Daoy (cell line): ENCODE results near the gene FAM107A. TPM values are rescaled to one million over a fixed set of nuclear protein-coding genes. Genes with fewer than 3 reads are reported as not detected.

Source experiments
- DNase-seq: peaks from one replicate; pipeline ENCODE4 v3.0.0-alpha.2; 2015; ENCODE audit warnings: low read depth
- total RNA-seq: library from RNA; depleted of rRNA; stranded (reverse); fragments of >200 nt; shearing (Covaris generic); gene quantifications from 2 replicates; pipeline ENCODE4 v1.2.3, GENCODE V29; 2014

FAM107A gene
- total RNA-seq, 1 experiment from 2014 or later, result 0.11 TPM

DNA sequence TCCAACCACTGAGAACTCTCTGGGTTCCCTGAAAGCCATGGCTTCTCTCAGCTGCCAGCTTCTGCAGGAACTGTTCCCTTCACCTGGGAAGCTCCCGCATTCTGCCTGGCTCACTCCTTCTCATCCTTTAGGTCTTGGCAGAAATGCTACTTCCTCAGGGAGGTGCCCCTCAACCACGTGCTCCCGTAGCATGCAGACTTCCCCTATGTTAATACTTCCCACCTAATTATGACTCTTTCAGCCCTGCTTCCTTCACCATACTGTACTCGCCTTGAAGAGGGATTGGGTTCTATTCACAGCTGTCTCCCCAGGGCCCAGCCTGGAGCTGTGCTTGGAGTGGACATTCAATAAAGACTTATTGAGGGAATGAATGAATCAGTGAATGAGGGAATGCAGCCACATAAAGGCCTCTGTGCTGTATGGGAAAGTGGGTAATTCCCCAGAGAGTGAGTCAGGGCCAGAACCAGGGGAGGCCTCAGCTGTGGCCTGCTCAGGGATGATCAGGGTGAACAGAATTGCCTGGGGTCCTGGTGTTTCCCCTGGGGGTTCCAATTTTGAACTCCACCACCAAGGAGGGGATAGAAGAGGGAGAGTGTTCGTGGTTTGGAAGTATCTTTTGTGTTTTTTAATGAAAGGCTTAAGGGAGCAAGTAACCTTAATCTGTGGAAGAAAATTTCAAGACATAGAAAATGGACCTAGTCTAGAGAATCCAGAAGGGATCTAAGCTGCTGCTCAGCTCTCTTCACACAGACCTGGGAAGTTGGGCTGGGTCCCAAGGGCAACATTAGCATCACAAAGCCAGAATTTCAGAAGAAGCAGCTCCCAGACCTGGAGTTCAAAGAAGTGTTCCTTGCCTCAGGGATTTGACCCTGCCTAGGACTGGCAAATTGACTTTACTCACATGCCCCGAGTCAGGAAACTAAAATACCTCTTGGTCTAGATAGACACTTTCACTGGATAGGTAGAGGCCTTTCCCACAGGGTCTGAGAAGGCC lies 14.6 kb upstream of the FAM107A start:
- no peak for DNase-seq

DNA sequence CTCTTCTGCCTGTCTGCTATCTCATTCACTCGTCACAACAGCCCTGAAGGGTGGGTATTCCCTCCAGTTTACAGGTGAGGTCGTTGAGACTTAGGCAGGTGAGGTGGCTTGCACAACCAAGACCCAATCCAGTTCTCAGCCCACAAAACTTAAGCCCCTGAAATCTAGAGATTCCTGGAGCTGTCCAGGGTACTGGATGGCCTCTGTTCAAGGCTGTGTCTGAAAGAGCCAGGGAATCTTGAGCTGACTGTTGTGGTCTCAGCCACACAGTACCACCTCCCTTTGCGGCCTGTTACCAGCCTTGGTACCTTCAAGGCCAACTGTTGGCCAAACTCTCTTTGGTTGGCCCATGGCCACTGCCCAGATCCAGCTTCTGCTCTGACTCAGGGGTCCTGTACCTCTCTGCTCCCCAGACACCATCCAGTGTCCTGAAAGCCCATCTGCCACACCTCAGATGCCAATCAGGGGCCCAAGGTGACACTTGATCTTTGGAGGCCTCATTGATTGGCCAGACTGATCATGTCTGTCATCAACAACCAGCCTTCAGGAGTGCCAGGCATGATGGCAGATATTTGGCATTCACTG lies 10.9 kb upstream of the FAM107A start:
- no peak for DNase-seq

DNA sequence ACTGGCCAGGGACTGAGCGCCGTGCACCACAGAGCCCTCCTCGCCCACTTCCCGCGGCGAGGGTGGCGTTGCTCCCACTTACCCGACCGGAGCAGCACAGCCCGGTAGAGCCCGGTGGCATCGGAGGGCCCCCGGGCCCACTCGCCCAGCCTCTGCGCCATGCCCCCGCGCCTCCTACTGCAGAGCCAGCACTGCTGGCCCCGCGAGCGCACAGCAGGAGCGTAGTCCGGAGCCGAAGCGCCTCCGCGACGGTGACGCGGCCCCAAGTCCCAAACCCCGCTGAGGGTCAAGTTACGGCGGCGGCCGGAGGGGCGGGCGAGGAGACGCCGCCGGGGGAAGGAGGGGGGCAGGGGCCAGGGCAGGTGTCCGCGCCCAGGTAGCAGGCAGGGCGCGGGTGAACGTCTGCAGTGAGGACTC lies 9.6 kb upstream of the FAM107A start:
- DNase-seq, result no peak

DNA sequence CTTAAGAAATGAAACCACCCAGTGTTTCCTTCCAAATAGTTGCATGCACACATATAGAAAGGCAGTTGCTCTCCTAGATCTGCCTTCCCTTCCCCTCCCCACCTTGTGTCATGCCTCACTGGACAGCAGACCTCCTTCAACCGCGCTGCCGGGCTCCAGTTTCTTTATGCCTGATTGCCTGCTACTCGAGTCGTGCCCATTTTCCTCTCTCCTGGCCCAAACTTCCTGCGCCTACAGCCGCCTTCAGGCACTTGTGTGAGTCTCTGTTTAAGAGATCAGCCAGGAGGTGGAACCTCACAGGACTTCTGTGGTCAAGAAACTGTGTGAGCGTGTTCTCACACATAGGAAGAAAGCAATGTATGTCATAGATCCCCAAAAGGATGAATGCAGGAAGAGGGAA lies 8.8 kb upstream of the FAM107A start:
- DNase-seq, result no peak

DNA sequence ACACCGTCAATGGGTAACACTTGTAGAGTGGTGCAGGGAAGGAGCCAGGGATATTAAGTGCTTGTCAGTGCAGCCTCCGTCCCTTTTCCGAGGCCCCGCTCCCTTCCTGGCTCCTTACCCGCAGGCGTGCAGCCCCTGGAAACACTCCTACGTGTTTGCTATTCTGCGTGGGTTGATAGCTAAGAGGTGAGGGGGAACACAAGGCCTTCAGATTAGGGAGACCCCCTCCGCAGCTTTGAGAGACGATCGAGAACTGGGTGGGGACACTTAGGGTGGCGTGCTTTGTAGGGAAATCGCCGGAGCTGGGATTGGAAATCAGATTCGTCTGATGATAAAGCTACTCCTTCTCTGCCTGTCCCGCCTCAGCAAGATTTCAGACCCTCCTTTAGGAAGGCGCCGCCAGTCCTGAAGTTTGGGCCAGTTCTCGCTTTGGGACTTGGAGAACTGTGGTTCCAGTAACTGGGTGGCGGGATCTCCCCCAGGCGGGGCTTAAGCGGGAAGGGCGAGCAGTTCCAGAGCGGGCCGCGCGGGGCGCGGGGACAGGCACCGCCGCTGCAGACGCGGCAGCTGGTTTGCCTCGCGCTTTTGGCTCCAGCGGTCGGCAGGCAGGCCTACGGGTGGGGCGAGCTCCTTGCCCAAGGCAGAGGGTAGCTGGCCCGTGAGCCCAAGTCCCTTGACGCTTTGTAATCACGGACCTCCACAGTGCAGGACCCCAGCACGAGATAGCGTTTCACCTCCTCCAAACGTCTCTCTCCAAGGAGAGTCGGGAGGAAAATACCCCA lies 8.0 kb upstream of the FAM107A start:
- peak; percentile 82 for DNase-seq

DNA sequence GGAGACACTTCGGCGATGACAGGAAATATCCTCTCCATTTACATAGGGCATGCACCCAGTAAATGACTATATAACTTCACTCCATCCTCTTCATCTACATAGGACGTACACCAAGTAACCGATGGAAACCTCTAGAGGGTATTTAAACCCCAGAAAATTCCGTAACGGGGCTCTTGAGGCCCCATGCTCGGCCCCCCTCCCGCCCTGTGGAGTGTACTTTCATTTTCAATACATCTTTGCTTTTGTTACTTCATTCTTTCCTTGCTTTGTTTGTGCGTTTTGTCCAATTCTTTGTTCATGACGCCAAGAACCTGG lies 7.5 kb upstream of the FAM107A start:
- no peak for DNase-seq

DNA sequence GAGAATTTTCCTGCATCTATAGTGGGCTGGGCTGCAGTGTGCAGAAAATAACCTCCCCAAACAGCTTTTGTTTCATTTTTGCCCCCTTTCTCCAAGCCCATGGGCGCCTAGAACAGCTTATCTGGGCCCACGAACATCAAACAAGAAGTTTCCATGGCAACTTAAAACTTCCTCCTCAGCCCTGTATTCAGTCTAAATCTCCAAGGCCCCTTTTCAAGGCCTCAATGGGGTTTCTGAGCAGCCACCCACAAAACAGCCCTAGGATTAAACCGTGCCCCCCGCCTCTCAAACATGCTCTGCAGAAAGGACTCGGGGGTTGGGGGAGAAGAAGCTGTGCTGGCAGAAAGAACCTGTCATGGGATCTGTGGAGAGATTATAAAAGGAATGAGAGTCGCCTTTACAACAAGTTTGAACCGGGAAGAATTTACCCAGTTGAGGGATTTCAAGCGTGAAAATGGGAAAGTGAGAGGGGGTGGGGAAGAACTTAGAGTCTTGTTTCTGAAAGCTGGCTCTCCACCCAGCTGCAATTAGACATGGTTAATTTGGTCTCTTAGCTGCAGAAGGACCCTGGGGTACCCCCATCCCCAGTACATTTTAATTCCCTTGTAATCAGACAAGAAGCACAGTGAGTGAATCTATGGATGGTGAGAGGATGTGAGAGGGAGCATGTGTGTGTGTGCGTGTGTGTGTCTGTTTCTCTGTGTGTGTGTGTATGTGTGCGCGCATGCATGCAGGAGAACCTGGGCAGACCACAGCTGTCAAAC lies 4.3 kb upstream of the FAM107A start:
- DNase-seq, result no peak

DNA sequence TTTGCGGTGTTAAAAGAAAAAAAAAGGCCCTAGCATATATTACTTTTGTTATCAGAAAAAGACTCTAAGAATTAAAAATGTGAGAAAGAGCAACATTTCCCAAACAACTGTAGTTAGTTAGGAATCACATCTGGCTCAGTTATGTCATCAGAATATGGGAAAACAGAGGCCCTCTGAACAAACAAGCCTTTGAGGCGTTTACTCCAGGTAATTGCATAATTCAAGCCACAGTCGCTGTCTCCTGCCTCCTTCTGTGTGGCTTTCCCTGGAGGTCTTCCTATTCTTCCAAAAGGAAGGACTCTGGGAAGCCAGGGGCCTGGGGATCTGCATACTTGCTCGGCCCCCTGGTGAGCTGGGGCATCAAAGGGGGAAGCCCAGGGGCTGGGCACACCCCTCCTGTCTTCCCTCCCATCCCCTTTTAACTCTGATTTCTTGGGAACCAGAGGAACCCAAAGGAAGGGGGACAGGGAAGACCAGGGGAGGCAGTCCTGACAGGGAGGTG lies 3.7 kb upstream of the FAM107A start:
- no peak for DNase-seq

DNA sequence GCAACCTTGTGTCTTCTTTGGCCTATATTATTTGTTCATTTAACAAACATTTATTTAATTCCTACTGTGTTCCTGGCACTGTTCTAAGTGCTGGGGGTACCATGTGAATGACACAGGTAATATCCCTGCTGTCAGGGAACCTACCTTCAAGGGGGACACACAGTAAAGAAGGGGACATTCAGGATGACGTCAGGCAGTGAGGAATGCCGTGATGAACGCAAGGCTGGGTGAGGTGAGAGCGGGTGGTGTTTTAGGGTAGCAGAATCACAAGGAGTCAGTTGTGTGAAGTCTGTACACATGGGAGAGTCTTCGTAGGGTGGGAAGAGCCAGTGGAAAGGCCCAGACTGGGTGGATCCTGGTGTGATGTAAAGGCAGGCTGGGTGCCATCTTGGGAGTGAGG lies 1.7 kb upstream of the FAM107A start:
- DNase-seq, result no peak

DNA sequence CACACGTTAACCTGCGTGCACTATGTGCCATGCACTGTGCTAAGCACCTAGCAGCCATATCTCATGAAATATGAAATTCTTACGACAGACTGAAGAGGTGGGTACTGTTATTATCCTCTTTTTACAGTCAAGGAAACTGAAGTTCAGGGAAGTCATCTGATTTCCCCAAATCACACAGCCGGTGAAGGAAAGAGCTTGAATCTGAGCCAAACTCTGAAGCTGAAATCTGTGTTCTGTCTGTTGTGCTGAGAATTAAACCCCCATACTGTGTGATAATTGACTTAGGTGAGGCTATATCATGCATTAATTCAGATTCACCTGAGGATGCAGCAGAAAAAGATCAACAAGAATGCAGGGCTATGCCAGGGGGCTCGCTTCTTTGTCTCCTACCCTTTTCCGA lies 475 bp downstream of the FAM107A start:
- DNase-seq, result no peak

DNA sequence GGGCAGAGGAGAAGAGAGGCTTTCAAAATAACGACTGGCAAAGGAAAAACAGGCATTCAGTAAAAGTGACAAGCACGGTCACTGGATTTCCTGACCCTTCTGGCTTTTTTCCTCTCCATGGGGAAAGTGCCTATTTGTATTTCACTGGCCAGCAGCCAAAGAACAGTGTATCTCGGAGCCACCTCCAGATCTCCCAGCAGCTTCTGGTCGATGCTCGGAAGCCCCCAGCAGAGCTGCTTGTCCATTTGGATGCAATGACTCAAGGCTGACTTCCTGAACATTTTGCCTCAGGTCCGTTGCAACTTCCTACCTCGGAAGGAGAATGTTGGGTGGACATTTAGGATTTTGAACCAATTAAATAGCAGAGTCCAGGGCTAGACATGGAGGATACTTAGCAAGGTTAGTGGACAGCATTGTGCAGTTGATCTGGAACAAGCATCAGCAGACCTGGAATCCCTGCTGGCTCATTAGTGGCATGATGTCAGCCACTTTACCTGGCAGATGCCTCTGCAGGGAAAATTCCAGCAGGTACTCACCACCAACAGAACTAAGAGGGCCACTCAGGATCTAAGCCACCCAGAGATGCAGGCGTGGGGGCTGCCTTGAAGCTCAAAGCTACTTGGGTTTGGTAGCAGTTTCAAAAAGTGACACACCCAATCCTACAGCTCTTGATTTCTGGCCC lies 1.1 kb downstream of the FAM107A start:
- DNase-seq, result peak; percentile 58

DNA sequence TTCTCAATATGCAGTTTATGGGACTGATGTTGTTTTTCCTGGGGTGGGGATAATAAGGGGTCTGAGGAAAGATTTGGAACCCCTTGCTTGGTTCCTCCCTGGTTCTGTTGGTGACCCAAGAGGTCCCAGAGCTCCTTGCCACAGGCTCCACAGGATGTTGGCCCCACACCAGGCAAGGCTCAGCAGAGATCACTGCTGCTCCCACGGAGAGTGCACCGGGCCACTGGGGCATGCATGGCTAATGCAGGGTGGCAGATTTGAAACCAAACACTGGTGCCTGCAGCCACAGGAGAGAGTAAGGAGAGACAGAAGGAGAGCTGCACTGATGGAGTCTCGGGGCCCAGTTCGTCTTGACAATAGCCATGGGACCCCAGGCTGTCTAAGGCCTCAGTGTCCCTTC lies 2.5 kb downstream of the FAM107A start:
- DNase-seq, result no peak

DNA sequence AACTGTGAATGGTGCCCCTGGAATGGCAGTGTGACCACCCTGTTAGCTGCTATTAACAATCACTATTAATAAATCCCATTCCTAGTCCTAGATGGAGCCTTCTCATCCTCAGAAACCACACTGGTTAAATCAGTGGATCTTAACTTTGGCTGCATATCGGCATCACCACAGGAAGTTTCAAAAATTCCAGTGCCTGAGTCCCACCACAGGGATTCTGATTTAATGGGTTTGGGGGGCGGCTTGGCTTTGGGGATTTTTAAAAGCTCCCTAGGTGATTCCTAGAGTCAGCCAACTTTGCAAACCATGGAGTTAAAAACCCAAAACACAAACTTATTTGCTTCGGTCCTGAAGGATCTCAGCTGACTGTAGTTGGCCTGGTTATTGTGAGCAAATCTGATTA lies 3.1 kb downstream of the FAM107A start:
- no peak for DNase-seq

DNA sequence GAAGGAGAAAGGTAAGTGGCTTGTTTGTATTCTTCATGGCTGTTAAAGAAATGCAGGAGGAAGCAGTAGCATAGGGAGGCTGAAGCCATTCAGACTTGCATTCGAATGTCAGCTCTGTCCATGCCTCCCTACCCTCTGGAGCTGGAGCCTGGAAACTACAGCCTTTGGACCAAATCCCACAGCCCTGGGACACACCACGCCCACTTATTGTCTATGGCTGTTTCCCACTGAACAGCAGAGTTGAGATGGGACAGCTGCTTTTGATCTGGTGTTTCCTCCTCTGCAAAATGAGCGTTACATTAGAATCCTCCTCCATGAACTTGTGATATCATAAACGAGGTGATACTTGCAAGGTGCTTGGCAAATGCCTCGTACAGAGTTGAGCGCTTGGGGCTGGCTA lies 3.6 kb downstream of the FAM107A start:
- DNase-seq, result no peak

DNA sequence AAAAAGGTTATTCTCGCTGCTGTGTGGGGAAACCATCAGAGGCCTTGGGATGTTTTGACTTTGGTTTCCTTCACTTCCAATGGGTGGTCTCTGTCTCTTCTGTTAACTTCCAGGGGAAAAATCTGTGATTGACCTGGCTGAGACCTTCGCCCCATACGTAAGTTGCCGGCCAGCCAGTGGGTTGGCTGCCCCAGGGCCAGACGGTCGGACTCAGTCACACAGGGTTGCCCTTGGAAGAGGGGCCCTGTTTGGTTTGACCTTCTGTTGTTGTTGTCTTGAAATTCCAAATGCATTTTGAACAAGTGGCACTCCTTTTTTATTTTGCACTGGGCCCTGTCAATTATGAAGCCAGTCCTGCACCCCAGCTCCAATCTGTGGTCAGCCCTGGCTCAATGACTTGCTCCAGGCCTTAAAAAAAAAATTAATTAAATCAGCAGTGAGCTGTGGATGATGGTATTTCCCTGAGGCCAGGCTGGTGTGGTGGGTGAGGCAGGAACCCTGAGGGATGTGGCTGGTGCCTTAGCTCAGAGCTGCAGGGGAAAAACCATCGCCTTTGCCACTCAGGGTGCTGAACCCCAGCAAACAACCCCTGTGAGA lies 4.5 kb downstream of the FAM107A start:
- DNase-seq, result no peak

DNA sequence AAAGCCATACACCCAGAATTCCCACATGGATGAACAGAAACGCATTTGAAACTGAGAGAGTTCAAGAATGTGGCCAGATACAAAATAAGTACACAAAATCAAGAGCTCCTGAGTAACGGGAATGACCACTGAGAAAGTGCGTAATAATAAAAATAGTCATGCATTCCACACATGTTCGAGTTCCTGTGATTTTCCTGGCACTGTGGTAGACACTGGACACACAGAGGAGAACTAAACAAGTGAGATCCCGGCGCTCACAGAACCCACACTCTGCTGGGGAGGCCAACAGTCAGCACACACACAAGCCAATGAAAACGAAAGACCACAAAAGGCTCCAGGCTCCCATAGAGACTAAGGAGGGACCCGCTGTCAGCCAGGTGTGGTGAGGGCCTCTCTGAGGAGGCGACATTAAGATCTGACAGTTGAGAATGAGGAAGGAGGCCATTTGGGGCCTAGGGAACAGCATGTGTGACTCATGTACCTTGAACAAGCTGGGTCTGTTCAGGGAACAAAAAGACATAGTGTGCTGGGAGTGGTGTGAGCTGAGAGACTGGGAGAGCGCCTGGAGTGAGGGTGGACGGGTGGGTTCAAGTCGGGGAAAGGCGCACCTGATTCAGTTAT lies 5.1 kb downstream of the FAM107A start:
- no peak for DNase-seq

DNA sequence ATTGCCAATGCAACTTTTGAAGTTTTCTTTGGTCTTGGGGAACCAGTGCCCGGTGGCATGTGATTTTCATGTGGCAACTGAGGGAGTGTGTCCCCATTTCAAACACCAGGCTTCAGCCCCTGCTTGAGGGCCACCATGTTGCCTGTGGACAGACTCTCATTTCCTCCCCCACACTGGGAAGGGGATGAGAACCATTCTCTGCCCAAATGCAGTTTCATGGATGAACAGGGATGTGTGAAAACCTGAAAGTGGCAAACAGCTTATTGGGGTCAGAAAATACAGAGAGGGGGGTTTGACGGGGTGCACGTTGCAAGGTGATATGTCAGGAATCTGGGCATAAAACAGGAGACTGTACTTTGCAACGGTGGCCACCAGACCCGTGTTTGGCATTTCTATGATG lies 6.3 kb downstream of the FAM107A start:
- no peak for DNase-seq

DNA sequence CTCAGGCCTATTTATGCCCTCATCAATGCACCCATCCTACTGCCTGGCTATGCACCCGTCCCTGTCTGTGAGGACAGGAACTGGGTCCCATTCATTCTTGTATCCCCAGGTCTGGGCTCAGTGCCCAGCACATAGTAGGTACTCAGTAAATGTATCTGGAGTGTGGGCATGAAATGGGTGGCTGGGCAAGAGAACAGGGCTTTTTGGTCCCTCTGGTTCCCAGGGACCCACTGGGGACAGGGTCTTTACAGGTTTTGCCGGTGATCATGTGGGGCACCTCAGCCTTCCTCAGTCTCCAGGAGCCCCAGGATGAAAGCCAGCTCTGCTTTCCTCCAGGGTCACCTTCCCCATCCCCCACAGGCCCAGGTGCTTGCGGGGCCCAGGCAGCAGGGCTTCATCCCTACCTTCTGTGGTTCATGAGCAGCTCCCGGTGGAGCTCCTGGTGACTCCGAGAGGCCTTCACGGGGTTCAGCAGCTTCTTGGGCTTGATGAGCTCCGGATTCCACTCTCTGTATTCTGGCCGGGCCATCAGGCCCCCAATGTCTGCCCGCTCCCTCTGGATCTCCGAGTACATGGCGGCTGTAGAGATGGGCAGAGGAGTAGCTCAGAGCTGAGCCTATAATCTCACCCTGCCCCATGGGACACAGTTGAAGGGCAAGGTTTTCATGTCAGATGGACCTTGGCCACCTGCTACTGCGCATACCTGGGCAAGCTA lies 7.7 kb downstream of the FAM107A start:
- no peak for DNase-seq

DNA sequence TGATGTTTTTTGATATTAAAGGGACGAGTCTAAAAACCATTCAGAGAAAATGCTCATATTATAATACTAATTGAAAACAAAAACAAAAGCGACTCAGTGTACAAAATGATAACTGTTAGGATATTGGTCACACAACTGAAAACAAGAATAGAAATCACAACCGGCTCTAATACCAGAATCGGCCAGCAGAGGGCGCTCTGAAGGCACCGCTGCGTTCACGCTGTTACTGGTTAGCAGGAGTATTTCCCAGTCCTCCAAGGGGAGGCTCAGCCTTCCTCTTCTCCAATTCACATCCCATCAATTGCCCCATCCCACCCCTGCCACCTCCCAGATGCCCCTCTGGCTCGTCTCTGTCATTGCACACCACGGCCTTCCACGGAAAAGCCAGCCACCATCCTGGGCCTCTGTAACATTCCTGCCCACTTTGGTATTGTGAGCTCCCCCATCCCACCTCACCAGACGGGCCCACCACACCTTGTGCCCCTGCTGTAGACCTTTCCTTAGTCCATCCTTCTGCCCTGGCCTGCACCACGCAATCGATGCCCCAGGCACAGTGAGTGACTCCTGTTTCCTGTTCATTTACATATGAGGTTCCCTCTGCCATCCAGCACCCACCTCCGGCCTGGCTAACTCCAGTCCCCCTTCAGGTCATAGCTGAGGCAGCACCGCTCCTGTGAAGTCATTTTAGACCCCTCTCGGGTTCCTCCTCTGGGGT lies 8.5 kb downstream of the FAM107A start:
- DNase-seq, result peak; percentile 54
